ENCODE data around the gene DNAH7. TPM values are rescaled to one million over a fixed set of nuclear protein-coding genes. Genes with fewer than 3 reads are reported as not detected.

DNAH7 gene
- total and polyA plus RNA-seq, 7 donors: 0.04 to 0.29 (median 0.10) TPM; not detected in 1

- no peak for TF ChIP-seq CTCF (IDR thresholded peaks at IDR 0.05)
- Histone ChIP-seq H3K4me3 (no peak overlapping the region), H3K27ac (no peak overlapping the region), H3K4me1 (no peaks in the 10 kb centered on the region), H3K27me3 (ENCODE audit: insufficient read depth in 3 of 3, low read length in 2 of 3) (no peaks in the 10 kb centered on the region), H3K36me3 (ENCODE audit: insufficient read depth in 1 of 2, low read depth in 1 of 2) (no peaks in the 10 kb centered on the region), H3K9me3 (peaks cover 3% of the 10 kb centered on the region)
- no peak for DNase-seq
- no peak for ATAC-seq
- intact Hi-C loops (cut with DNase I): no loop called here
These were observed 298.7 kb downstream of the DNAH7 start for GRCh38 chr2:195769975-195770374.

- ATAC-seq (no peak), DNase-seq (no peak)
- WGBS, 3 donors: 84 to 89% (median 87%) methylated on average over 2 of the region's 2 CpGs
- Histone ChIP-seq H3K9me3 (peaks cover 6% of the 10 kb centered on the region), H3K27me3 (ENCODE audit: insufficient read depth in 3 of 3, low read length in 2 of 3) (no peaks in the 10 kb centered on the region), H3K36me3 (ENCODE audit: insufficient read depth in 1 of 2, low read depth in 1 of 2) (no peaks in the 10 kb centered on the region), H3K27ac (no peak overlapping the region), H3K4me1 (no peaks in the 10 kb centered on the region), H3K4me3 (no peak overlapping the region)
- no peak for TF ChIP-seq CTCF (IDR thresholded peaks at IDR 0.05)
- intact Hi-C loops (cut with DNase I): no loop called here
These were observed 300.2 kb downstream of the DNAH7 start for GRCh38 chr2:195768431-195768830.

- Histone ChIP-seq H3K27me3 (ENCODE audit: insufficient read depth in 3 of 3, low read length in 2 of 3) (no peaks in the 10 kb centered on the region), H3K4me3 (no peak overlapping the region), H3K4me1 (no peaks in the 10 kb centered on the region), H3K27ac (no peak overlapping the region), H3K36me3 (ENCODE audit: insufficient read depth in 1 of 2, low read depth in 1 of 2) (no peaks in the 10 kb centered on the region), H3K9me3 (peaks cover 9% of the 10 kb centered on the region)
- no peak for DNase-seq
- TF ChIP-seq CTCF (IDR thresholded peaks at IDR 0.05): no peak
- 100% methylated on average over 1 of the region's 1 CpG for WGBS, 3 donors
- no peak for ATAC-seq
- intact Hi-C loops (cut with DNase I): no loop called here
These were observed 301.9 kb downstream of the DNAH7 start for GRCh38 chr2:195766691-195767090.

- no peaks in the 10 kb centered on the region for H3K36me3 ChIP-seq (ENCODE audit: insufficient read depth in 1 of 2, low read depth in 1 of 2)
- no peak for TF ChIP-seq CTCF (IDR thresholded peaks at IDR 0.05)
- no peak overlapping the region for H3K4me3 ChIP-seq
- no peaks in the 10 kb centered on the region for H3K27me3 ChIP-seq (ENCODE audit: insufficient read depth in 3 of 3, low read length in 2 of 3)
- DNase-seq (no peak), ATAC-seq (no peak)
- intact Hi-C loops (cut with DNase I): no loop called here
- no peaks in the 10 kb centered on the region for H3K4me1 ChIP-seq
- no peak overlapping the region for H3K27ac ChIP-seq
- H3K9me3 ChIP-seq: peaks cover 9% of the 10 kb centered on the region
These were observed 304.8 kb downstream of the DNAH7 start for GRCh38 chr2:195763866-195764265.

- no peak for TF ChIP-seq CTCF (IDR thresholded peaks at IDR 0.05)
These were observed 308.8 kb downstream of the DNAH7 start for GRCh38 chr2:195759877-195760276.

More at GRCh38 chr2:195759877-195760276, 308.8 kb downstream of the DNAH7 start:
- no peak for DNase-seq
- intact Hi-C loops (cut with DNase I): no loop called here
- Histone ChIP-seq H3K9me3 (peaks cover 4% of the 10 kb centered on the region), H3K4me3 (no peak overlapping the region), H3K27ac (no peak overlapping the region), H3K27me3 (ENCODE audit: insufficient read depth in 3 of 3, low read length in 2 of 3) (no peaks in the 10 kb centered on the region), H3K4me1 (no peaks in the 10 kb centered on the region), H3K36me3 (ENCODE audit: insufficient read depth in 1 of 2, low read depth in 1 of 2) (no peaks in the 10 kb centered on the region)
- WGBS, 3 donors: 93 to 95% (median 94%) methylated on average over 1 of the region's 1 CpG
- no peak for ATAC-seq

All from psoas muscle (tissue), 8 donors.